GM10248 (cell line): ENCODE measurements around the gene PRKN.

Source experiments
- CTCF ChIA-PET: fragments of 300-600 bp; sonication (Branson Sonifier 250); formaldehyde crosslinking; extraction: SDS; loops from one replicate; lab custom pipeline; 2021; ENCODE audit warnings: antibody characterized with exemption; lab: Yijun Ruan, JAX
- POLR2A ChIA-PET: fragments of 350-650 bp; sonication (Branson Sonifier 250); formaldehyde crosslinking; extraction: SDS; loops from one replicate; lab custom pipeline; 2020; ENCODE audit warnings: antibody characterized with exemption; lab: Yijun Ruan, JAX
- DNase-seq: peaks from one replicate; pipeline ENCODE4 v3.0.0; 2012; ENCODE audit errors: extremely low spot score
- TF ChIP-seq, protein P1 (sequence below): IDR thresholded peaks from 2 replicates; pipeline ENCODE4 v1.5.1; 2012; ENCODE audit warnings: mild to moderate bottlenecking, low read depth; ENCODE audit errors: extremely low read depth, missing control alignments, control extremely low read depth

Gene PRKN

DNA sequence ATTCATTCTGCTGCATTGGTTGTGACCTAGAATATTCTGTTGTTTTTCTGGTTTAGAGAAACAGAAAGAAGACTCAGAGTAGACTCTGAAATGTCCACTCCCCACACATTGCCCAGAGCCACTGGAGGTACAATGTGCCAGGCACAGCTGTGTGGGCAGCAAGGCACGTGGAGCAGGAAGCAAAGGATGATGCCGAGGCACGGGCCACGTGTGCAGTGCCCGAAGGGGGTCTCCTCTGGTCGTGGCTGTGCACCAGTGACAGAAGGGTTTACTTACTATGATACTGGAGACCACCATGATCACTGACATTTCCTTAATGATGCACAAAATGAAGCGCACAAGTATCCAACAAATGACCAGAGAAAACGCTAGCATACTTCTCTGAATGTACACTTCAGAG is 488.9 kb downstream of the PRKN start:
- CTCF ChIA-PET: no interaction called here
- POLR2A ChIA-PET: no interaction called here
- TF ChIP-seq, protein P1, sequence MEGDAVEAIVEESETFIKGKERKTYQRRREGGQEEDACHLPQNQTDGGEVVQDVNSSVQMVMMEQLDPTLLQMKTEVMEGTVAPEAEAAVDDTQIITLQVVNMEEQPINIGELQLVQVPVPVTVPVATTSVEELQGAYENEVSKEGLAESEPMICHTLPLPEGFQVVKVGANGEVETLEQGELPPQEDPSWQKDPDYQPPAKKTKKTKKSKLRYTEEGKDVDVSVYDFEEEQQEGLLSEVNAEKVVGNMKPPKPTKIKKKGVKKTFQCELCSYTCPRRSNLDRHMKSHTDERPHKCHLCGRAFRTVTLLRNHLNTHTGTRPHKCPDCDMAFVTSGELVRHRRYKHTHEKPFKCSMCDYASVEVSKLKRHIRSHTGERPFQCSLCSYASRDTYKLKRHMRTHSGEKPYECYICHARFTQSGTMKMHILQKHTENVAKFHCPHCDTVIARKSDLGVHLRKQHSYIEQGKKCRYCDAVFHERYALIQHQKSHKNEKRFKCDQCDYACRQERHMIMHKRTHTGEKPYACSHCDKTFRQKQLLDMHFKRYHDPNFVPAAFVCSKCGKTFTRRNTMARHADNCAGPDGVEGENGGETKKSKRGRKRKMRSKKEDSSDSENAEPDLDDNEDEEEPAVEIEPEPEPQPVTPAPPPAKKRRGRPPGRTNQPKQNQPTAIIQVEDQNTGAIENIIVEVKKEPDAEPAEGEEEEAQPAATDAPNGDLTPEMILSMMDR: no peak

DNA sequence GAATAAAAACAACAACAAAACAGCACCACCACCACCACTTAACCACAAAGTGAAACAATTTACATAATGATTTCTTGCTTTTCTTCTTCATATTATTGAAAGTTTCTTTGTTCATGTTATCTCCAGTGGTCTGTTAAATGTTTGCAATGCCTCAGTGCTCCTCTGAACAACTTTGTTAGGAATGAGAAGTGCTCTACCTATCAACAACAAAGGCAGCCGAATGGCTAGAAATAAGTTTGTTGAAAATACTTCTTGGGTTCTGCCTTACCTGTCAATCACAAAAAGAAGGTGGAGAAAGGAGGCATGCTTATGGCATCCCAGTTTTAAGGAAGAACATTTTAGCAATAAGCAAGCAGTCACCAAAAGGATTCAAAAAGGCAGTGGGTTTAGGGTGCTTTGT is 490.2 kb downstream of the PRKN start:
- no peak for DNase-seq
- TF ChIP-seq, protein P1: no peak
- CTCF ChIA-PET: no interaction called here
- POLR2A ChIA-PET: no interaction called here

More for the DNA sequence above, 488.9 kb downstream of the PRKN start:
- DNase-seq: no peak

- CTCF ChIA-PET: no interaction called here
- DNase-seq: no peak
- TF ChIP-seq, protein P1: no peak
- POLR2A ChIA-PET: no interaction called here
Observed at GRCh38 chr6:162234631-162235030, 492.9 kb downstream of the PRKN start.

- no peak for DNase-seq
- ChIA-PET POLR2A (no interaction called here), CTCF (no interaction called here)
- TF ChIP-seq, protein P1: no peak
Observed at GRCh38 chr6:162230147-162230752, 497.3 kb downstream of the PRKN start.

GRCh38 chr6:162229093-162229492 is 498.5 kb downstream of the PRKN start:
- TF ChIP-seq, protein P1: no peak
- CTCF ChIA-PET: interaction anchor here (1.1 kb wide), 1 partner anchor 12 kb away, joined by 3 read pairs; no protein-coding TSS in a partner anchor
- POLR2A ChIA-PET: no interaction called here
- no peak for DNase-seq

DNA sequence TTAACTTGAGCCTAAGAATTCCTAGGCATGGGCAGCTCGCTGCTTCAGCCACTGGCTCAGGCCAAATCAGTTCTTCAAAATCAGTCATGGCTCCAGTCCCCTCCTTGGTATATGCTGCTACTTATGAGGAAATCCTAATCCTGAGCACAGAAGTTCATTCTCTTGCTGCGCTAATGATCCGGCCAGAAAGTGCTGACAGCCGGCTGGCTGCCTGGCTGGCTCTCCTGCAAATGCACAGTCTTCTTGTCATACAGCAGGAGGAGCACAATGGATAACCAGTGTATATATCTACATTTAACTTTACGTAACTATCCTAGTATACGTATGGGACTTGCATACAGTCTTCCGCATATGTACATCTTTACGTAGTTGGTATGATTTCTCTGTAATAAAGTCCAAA is 500.8 kb downstream of the PRKN start:
- TF ChIP-seq, protein P1: no peak
- ChIA-PET CTCF (no interaction called here), POLR2A (no interaction called here)
- no peak for DNase-seq
